NT2/D1 (cell line): Measurements from ENCODE around the gene MTURN.

Experiments
- YY1 ChIP-seq: IDR thresholded peaks from 2 replicates; pipeline ENCODE4 v1.6.1; 2011; ENCODE audit not compliant: insufficient read length, insufficient read depth
- ZNF274 ChIP-seq: IDR thresholded peaks from 2 replicates; pipeline ENCODE4 v1.6.1; 2011; ENCODE audit warnings: mild to moderate bottlenecking, low read depth, low read length

- TF ChIP-seq YY1 = no peak
- no peak for TF ChIP-seq ZNF274
Observed at GRCh38 chr7:30147223-30147622, 12.4 kb downstream of the MTURN start.
